Esophagus (tissue), 2 donors: ENCODE data around the gene IFRD2. TPM values are rescaled to one million over a fixed set of nuclear protein-coding genes. Genes with fewer than 3 reads are reported as not detected.
"Not testable (repeated sequence)": the region's sequence is repeated elsewhere in the genome, so short reads cannot be mapped to it uniquely, and the experiment has no call there.

Source experiments
- H3K27ac ChIP-seq, 2 donors: one replicate each; pipeline ENCODE4 v1.5.1; 2013; ENCODE audit warnings: low read depth in 2 of 2, mild to moderate bottlenecking in 2 of 2, inconsistent platforms in 1 of 2, low read length in 1 of 2, moderate library complexity in 1 of 2
- H3K27me3 ChIP-seq, 2 donors: one replicate each; pipeline ENCODE4 v1.6.1; 2013; ENCODE audit warnings: low read length in 2 of 2, control low read depth in 1 of 2, mild to moderate bottlenecking in 1 of 2; ENCODE audit not compliant: insufficient read depth in 2 of 2, control insufficient read depth in 1 of 2
- H3K36me3 ChIP-seq, 2 donors: one replicate each; pipeline ENCODE4 v1.6.1; 2013; ENCODE audit warnings: low read length in 1 of 2; ENCODE audit not compliant: control insufficient read depth in 2 of 2, insufficient read depth in 2 of 2
- H3K4me1 ChIP-seq, 2 donors: one replicate each; pipeline ENCODE4 v1.6.1; 2013; ENCODE audit warnings: low read length in 1 of 2; ENCODE audit not compliant: control insufficient read depth in 2 of 2, insufficient read depth in 2 of 2
- H3K4me3 ChIP-seq, 2 donors: one replicate each; pipeline ENCODE4 v1.5.1; 2013; ENCODE audit warnings: low read length in 2 of 2, mild to moderate bottlenecking in 2 of 2, low read depth in 1 of 2, moderate library complexity in 1 of 2
- H3K9me3 ChIP-seq, 2 donors: one replicate each; pipeline ENCODE4 v1.6.1; 2013; ENCODE audit warnings: mild to moderate bottlenecking in 2 of 2, low read depth in 1 of 2, low read length in 1 of 2, moderate library complexity in 1 of 2; ENCODE audit not compliant: control insufficient read depth in 2 of 2, insufficient read depth in 1 of 2
- WGBS, 2 donors: extraction: QIAGEN DNeasy Blood & Tissue Kit; methylation state at CpG; one replicate each; pipeline ENCODE4 v1.1.7; 2013; 5-methylcytosine and 5-hydroxymethylcytosine counted together
- polyA plus RNA-seq, 2 donors: library from polyadenylated mRNA; stranded (reverse); fragments of 200-250 nt; gene quantifications; one replicate each; pipeline ENCODE4 v1.2.3, GENCODE V29; 2013
- donor health status: healthy with polysubstance abuse.
- donor health status: Bipolar disorder and iron deficiency.

Gene IFRD2
- polyA plus RNA-seq, 2 donors = 65.6 to 69.5 TPM

DNA sequence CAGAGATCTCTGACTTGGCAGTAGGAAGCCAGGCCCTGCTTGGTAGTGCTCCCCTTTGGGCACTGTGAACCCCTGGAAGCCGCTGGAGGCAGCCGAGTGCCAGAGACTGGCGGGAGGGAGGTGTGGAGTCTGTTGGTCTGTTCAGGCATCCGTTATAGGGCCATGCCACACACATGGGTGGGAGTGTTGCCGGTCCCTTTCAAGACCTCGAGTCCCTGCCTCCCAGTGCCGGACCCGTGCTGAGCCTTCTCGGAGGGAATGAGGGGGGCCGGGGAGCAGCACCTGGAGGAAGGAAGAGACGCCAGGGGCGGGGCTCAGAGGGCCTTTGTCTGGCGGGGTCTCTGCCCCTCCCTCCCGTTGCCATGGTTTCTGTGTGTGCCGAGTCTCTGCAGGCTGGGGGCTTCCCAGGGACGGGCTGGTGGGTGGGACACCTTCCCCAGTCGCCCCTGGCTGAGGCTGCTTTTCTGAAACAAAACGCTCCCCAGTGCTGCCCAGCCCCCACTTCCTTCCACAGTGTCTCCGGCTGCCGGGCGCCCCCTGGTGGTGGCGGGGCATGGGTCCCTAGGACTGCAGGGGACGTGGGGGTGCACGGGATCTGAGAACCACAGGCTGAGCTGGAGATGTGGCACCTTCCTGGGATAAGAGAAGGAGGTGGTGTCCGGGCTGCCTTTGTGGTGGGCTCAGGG, 46.3 kb downstream of the IFRD2 start:
- Histone ChIP-seq H3K4me3 (peak overlapping the region; percentile 46 to 51), H3K9me3 (no peaks in the 10 kb centered on the region), H3K36me3 (peaks cover 0 to 13% of the 10 kb centered on the region in 2 donors), H3K4me1 (peaks cover 37 to 71% of the 10 kb centered on the region in 2 donors), H3K27ac (peak overlapping the region; percentile 81 to 94), H3K27me3 (no peaks in the 10 kb centered on the region)
- WGBS, 2 donors = 1% methylated on average over 25 of the region's 25 CpGs

DNA sequence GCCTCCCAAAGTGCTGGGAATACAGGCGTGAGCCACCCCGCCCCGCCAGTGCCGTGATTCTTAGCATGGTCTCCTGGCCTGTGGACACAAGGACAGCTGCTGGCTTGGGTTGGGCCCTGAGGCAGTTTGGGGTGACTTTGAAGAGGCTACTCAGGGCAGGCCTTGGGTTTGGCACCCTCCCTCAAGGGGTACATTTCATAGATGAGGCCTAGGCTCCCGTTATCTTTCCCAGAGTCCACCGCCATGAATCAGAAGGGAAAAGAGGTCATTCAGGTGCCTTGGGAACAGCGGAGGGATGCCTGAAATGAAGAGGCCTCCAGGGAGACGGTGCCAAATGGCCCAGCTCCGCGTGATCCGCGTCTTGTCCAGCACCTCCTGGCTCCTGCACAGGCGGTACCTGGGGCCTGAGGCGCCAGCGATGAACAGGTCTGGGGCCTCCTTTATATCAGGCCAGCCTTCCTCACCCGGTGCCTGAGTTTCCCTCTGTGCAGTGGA, 46.9 kb downstream of the IFRD2 start:
- Histone ChIP-seq H3K4me1 (peaks cover 35 to 71% of the 10 kb centered on the region in 2 donors), H3K4me3 (no peak overlapping the region), H3K27ac (peak overlapping the region; percentile 81 to 94)

DNA sequence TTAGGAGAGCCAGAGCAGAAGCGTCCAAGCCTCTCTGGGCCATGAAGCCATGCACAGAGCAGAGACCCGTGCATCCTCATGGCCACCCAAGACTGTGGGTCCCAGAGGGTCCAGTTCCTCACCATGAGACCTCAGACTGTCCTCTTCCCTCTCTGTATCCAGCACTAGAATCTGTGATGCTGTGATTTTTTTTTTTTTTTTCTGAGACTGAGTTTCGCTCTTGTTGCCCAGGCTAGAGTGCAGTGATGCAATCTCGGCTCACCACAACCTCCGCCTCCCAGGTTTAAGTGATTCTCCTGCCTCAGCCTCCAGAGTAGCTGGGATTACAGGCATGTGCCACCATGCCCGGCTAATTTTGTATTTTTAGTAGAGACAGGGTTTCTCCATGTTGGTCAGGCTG, 47.4 kb downstream of the IFRD2 start:
- not testable (repeated sequence) for H3K4me3 ChIP-seq, H3K9me3 ChIP-seq, H3K27me3 ChIP-seq, H3K36me3 ChIP-seq
- Histone ChIP-seq H3K27ac (peak overlapping the region in 1 of 2 donors; percentile 0), H3K4me1 (peaks cover 32 to 70% of the 10 kb centered on the region in 2 donors)
- WGBS, 2 donors = 67 to 80% methylated on average over 6 of the region's 6 CpGs

More for the DNA sequence above, 46.9 kb downstream of the IFRD2 start:
- Histone ChIP-seq H3K36me3 (peaks cover 0 to 10% of the 10 kb centered on the region in 2 donors), H3K9me3 (no peaks in the 10 kb centered on the region), H3K27me3 (no peaks in the 10 kb centered on the region)
- 58 to 72% methylated on average over 11 to 16 of the region's 16 CpGs for WGBS, 2 donors

DNA sequence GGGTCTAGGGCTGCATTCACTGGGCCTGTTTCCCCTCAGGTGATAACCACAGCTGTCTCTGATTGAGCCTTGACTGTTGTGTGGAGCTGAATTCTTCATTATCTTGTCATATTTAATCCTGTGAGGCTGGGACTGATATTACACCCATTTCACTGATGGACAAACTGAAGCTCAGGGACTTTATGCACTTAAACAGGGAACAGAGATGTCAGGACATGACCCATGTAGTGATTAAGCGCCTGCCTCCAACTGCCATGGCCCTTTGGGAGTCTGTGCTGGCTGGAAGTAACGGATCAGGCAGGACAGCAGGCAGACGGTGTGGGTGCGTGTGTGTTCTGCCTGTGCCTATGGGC, 48.7 kb downstream of the IFRD2 start:
- H3K9me3 ChIP-seq = no peaks in the 10 kb centered on the region
- 76 to 82% methylated on average over 4 of the region's 4 CpGs for WGBS, 2 donors
- no peaks in the 10 kb centered on the region for H3K27me3 ChIP-seq
- H3K4me3 ChIP-seq = no peak overlapping the region
- peak overlapping the region; percentile 69 to 87 for H3K27ac ChIP-seq
- H3K4me1 ChIP-seq = peaks cover 29 to 65% of the 10 kb centered on the region in 2 donors
- peaks cover 0 to 13% of the 10 kb centered on the region in 2 donors for H3K36me3 ChIP-seq

DNA sequence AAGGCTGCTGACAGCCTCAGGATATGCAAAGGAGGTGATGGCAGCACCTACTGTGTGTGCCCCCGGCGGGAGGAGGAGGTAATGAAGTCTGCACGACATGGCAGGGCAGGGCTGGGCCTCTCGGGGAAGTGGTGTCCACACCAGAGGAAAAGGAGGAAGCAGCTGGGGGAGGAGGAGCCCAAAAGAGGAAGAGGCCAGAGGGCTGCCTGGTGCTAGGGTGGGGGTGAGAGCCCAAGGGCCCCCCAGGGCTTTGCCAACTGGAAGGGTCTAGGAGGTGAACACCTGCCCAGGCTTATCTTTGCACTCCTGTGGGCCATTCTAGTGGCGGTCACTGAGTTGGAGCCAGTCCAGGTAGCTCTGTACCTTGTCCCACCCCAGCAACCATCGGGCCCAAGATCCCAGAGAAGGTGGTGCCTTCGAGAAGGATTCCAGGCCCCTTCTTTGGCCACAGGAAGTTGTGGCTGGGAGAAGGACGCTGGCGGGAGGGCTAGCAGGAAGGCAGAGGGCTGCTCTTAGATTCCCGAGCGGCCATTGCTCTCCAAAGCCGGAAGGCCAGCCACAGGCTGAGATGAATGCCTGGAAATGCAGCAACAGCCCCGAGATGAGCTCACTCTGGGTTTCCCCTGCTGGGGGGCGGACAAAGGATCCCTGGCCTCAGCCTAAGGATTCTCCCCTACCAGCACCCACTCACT, 49.2 kb downstream of the IFRD2 start:
- H3K27me3 ChIP-seq = no peaks in the 10 kb centered on the region
- H3K27ac ChIP-seq = peak overlapping the region; percentile 69 to 87
- H3K4me3 ChIP-seq = no peak overlapping the region
- H3K36me3 ChIP-seq = peaks cover 0 to 13% of the 10 kb centered on the region in 2 donors
- H3K4me1 ChIP-seq = peaks cover 29 to 64% of the 10 kb centered on the region in 2 donors
- WGBS, 2 donors = 40 to 42% methylated on average over 14 of the region's 14 CpGs
- no peaks in the 10 kb centered on the region for H3K9me3 ChIP-seq

DNA sequence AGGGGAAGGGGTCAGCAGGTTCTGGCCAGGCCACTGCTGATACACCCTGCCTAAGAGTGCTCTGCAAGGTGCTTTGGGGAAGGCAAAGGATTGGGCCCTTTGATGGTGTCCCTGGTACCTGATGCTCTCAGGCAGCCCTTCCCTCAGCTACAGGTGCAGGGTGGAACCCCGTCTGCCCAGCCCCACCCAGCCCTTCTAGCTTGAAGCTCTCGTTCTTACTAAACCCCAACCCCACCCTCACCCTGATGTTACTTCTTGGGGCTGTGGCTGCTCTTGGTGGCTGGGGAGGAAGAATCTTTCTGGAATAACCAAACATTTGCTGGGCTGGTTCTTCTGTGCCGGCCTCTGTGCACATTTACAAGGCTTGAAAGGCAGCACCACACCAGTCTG, 49.9 kb downstream of the IFRD2 start:
- Histone ChIP-seq H3K27me3 (no peaks in the 10 kb centered on the region), H3K9me3 (no peaks in the 10 kb centered on the region), H3K36me3 (peaks cover 0 to 12% of the 10 kb centered on the region in 2 donors), H3K4me3 (no peak overlapping the region), H3K4me1 (peaks cover 31 to 63% of the 10 kb centered on the region in 2 donors), H3K27ac (peak overlapping the region; percentile 69 to 87)
- WGBS, 2 donors = 27 to 28% methylated on average over 3 of the region's 3 CpGs

DNA sequence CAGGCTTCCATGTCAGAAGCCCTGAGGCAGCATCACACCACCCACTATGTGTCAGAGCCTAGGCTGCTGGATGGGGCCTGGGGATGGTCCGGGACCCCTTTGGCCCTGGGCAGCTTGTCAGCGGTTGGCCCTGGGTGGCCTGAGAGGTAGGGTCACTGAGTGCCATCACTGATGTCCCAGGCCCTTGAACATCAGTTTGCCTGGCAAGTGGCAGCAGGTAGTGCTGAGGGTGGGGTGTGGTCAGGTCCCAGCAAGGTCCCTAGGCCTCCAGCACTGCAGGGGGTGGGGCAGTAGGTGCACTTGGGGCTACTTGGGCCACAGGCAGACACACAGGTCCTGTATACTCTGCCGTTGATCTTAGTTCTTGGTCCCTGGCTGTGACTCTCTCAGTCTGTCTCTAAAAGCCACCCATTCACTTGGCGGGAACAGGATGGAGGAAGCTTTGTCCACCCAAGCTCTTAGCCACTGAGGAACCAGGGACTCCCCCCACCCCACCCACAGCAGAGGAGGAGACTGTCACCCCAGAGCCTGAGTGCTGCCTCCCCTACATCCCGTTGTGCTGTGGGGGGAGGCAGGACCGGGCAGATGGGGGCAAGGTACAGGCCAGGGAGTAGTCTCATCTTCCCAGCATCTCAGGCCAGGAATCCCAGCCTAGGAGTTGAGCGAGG, 50.4 kb downstream of the IFRD2 start:
- no peak overlapping the region for H3K4me3 ChIP-seq
- H3K9me3 ChIP-seq = no peaks in the 10 kb centered on the region
- H3K27me3 ChIP-seq = no peaks in the 10 kb centered on the region
- peak overlapping the region; percentile 69 to 87 for H3K27ac ChIP-seq
- H3K36me3 ChIP-seq = peaks cover 0 to 11% of the 10 kb centered on the region in 2 donors
- peaks cover 31 to 64% of the 10 kb centered on the region in 2 donors for H3K4me1 ChIP-seq
- WGBS, 2 donors = 53 to 58% methylated on average over 7 of the region's 7 CpGs

DNA sequence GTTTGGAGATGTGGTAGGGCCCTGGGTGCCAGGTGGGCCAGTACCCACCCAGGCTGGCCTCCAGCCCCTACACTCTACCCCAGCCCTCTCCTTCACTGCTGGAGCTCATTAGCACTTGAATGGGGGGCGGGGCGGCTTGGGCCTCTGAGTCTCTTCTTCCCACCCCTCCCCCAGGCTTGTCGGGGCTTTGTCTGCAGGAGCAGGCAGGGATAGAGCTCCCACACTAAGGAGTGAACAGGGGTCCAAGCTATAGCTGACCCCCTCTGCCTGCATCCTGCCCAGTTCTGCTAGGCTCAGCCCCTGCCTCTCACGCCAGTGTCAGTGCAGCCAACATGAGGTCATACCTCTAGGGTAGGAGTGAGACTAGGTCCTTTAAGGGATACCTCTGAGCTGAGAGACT, 51.1 kb downstream of the IFRD2 start:
- no peaks in the 10 kb centered on the region for H3K9me3 ChIP-seq
- H3K4me3 ChIP-seq = no peak overlapping the region
- H3K4me1 ChIP-seq = peaks cover 28 to 58% of the 10 kb centered on the region in 2 donors

DNA sequence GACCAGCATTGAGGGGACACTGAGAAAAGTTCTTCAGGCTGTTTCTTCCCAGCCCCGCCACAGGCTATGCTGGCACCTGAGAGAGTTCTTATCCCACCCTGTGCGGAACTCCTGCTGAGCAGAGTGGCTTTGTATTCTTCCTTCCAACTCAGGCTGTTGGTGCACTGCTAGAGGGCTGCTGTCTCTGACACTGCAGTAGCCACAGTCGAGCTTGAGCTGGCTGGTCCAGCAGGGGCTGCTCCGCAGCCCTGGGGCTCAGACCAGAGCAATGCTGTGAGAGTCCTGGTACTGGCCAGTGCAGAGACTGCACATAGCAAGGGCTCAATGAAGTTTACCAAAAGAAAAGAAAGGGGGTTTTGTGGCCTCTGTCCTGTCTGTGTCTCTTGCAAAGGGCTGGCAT, 52.6 kb downstream of the IFRD2 start:
- 67 to 73% methylated on average over 4 of the region's 4 CpGs for WGBS, 2 donors
- H3K36me3 ChIP-seq = peaks cover 0 to 8% of the 10 kb centered on the region in 2 donors
- H3K4me1 ChIP-seq = peaks cover 20 to 47% of the 10 kb centered on the region in 2 donors
- H3K27me3 ChIP-seq = no peaks in the 10 kb centered on the region
- H3K9me3 ChIP-seq = no peaks in the 10 kb centered on the region
- peak overlapping the region; percentile 86 to 96 for H3K27ac ChIP-seq
- no peak overlapping the region for H3K4me3 ChIP-seq

More for the DNA sequence above, 51.1 kb downstream of the IFRD2 start:
- 56 to 66% methylated on average over 4 of the region's 4 CpGs for WGBS, 2 donors
- H3K27ac ChIP-seq = peak overlapping the region in 1 of 2 donors; percentile 87
- no peaks in the 10 kb centered on the region for H3K27me3 ChIP-seq
- H3K36me3 ChIP-seq = peaks cover 0 to 11% of the 10 kb centered on the region in 2 donors
